Measurements from ENCODE around the gene SCYGR8.

- TF ChIP-seq POLR2A (IDR thresholded peaks at IDR 0.05), result no peak
- TF ChIP-seq, protein P1, sequence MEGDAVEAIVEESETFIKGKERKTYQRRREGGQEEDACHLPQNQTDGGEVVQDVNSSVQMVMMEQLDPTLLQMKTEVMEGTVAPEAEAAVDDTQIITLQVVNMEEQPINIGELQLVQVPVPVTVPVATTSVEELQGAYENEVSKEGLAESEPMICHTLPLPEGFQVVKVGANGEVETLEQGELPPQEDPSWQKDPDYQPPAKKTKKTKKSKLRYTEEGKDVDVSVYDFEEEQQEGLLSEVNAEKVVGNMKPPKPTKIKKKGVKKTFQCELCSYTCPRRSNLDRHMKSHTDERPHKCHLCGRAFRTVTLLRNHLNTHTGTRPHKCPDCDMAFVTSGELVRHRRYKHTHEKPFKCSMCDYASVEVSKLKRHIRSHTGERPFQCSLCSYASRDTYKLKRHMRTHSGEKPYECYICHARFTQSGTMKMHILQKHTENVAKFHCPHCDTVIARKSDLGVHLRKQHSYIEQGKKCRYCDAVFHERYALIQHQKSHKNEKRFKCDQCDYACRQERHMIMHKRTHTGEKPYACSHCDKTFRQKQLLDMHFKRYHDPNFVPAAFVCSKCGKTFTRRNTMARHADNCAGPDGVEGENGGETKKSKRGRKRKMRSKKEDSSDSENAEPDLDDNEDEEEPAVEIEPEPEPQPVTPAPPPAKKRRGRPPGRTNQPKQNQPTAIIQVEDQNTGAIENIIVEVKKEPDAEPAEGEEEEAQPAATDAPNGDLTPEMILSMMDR (IDR thresholded peaks at IDR 0.05 in 4 of 5, conservative IDR thresholded peaks at IDR 0.05 in 1 of 5), result no peak
Observed at GRCh38 chr2:227781841-227782240, 36.1 kb downstream of the SCYGR8 start.
